GM12891 (cell line): ENCODE data around the gene PODN.

Source experiments
- POLR2A ChIP-seq: IDR thresholded peaks from 2 replicates; pipeline ENCODE4 v1.6.1; 2011; ENCODE audit warnings: low read depth, low read length, control low read depth
- POLR2AphosphoS5 ChIP-seq: IDR thresholded peaks from 2 replicates; pipeline ENCODE4 v1.6.1; 2011; ENCODE audit warnings: low read depth, low read length, control low read depth
- POU2F2 ChIP-seq: IDR thresholded peaks from 2 replicates; pipeline ENCODE4 v1.6.1; 2011; ENCODE audit warnings: low read depth, mild to moderate bottlenecking, control low read depth, low read length, moderate library complexity
- SPI1 ChIP-seq: IDR thresholded peaks from 2 replicates; pipeline ENCODE4 v1.6.1; 2011; ENCODE audit warnings: low read depth, low read length, control low read depth
- TAF1 ChIP-seq: IDR thresholded peaks from 2 replicates; pipeline ENCODE4 v1.6.1; 2011; ENCODE audit warnings: low read depth, low read length, control low read depth

- TF ChIP-seq POLR2AphosphoS5 (no peak), POLR2A (no peak), TAF1 (no peak), SPI1 (no peak), POU2F2 (no peak)
Observed at GRCh38 chr1:53069663-53070327, 7.8 kb downstream of the PODN start.
